SU-DHL-6 (cell line): ENCODE measurements around the gene POU6F2.

ENCODE experiments used
- H2AFZ ChIP-seq: fragments of 200-600 bp; sonication (generic); 2 replicates; pipeline ENCODE4 v1.6.1; 2014; ENCODE audit warnings: low read depth, mild to moderate bottlenecking, moderate library complexity, mixed read lengths, antibody characterized with exemption, low read length; ENCODE audit not compliant: severe bottlenecking
- H3F3A ChIP-seq: fragments of 200-600 bp; shearing (Covaris generic); 2 replicates; pipeline ENCODE4 v1.6.0; 2016; ENCODE audit warnings: antibody characterized with exemption, mild to moderate bottlenecking; ENCODE audit not compliant: insufficient read depth
- H3K27ac ChIP-seq: fragments of 200-600 bp; sonication (generic); 2 replicates; pipeline ENCODE4 v1.5.1; 2016; ENCODE audit warnings: low read depth, mild to moderate bottlenecking, low read length, moderate library complexity, mixed read lengths
- H3K27me3 ChIP-seq: fragments of 200-600 bp; sonication (generic), shearing (Covaris generic); 2 replicates; pipeline ENCODE4 v1.6.0; 2014; ENCODE audit warnings: mild to moderate bottlenecking, low read length
- H3K36me3 ChIP-seq: fragments of 200-600 bp; sonication (generic); 2 replicates; pipeline ENCODE4 v1.6.1; 2014; ENCODE audit warnings: mild to moderate bottlenecking, low read length, mixed read lengths
- H3K4me2 ChIP-seq: fragments of 300-600, 200-600 bp; shearing (Covaris generic), sonication (generic); 2 replicates; pipeline ENCODE4 v1.6.0; 2014; ENCODE audit warnings: low read length, low read depth, mild to moderate bottlenecking; ENCODE audit not compliant: poor library complexity, severe bottlenecking
- H3K4me3 ChIP-seq: fragments of 200-600 bp; sonication (generic); 2 replicates; pipeline ENCODE4 v1.5.1; 2014; ENCODE audit warnings: antibody characterized with exemption, low read length, mild to moderate bottlenecking, mixed read lengths; ENCODE audit not compliant: insufficient read depth, poor library complexity, severe bottlenecking
- H3K79me2 ChIP-seq: fragments of 200-600 bp; sonication (generic); 2 replicates; pipeline ENCODE4 v1.6.1; 2014; ENCODE audit warnings: mild to moderate bottlenecking, low read length, moderate library complexity; ENCODE audit not compliant: insufficient read depth
- H3K9ac ChIP-seq: fragments of 200-600 bp; sonication (generic); 2 replicates; pipeline ENCODE4 v1.7.0; 2014; ENCODE audit warnings: mild to moderate bottlenecking, low read length
- H3K9me2 ChIP-seq: fragments of 200-600 bp; sonication (generic); replicated peaks from 2 replicates; pipeline ENCODE4 v1.6.1; 2014; ENCODE audit warnings: low read length; ENCODE audit not compliant: insufficient read depth
- H3K9me3 ChIP-seq: fragments of 200-600 bp; sonication (generic); 2 replicates; pipeline ENCODE4 v1.6.1; 2014; ENCODE audit warnings: low read length, mixed read lengths; ENCODE audit not compliant: insufficient read depth
- H4K20me1 ChIP-seq: fragments of 200-600 bp; sonication (generic); 2 replicates; pipeline ENCODE4 v1.6.1; 2014; ENCODE audit warnings: low read depth, mild to moderate bottlenecking, antibody characterized with exemption, low read length, moderate library complexity, mixed read lengths
- EZH2phosphoT487 ChIP-seq: fragments of 200-600 bp; sonication (generic), shearing (Covaris generic); conservative IDR thresholded peaks from 2 replicates; pipeline ENCODE4 v1.6.1; 2018; ENCODE audit warnings: mild to moderate bottlenecking, antibody characterized with exemption, low read length, moderate library complexity, mixed read lengths
- TF ChIP-seq, protein P1 (sequence below): fragments of 200-600 bp; sonication (generic); IDR thresholded peaks from one replicate; pipeline ENCODE4 v1.5.1; 2017; ENCODE audit warnings: antibody characterized with exemption, mild to moderate bottlenecking, low read length, moderate library complexity; ENCODE audit not compliant: insufficient read depth, poor library complexity, severe bottlenecking

Gene POU6F2

DNA sequence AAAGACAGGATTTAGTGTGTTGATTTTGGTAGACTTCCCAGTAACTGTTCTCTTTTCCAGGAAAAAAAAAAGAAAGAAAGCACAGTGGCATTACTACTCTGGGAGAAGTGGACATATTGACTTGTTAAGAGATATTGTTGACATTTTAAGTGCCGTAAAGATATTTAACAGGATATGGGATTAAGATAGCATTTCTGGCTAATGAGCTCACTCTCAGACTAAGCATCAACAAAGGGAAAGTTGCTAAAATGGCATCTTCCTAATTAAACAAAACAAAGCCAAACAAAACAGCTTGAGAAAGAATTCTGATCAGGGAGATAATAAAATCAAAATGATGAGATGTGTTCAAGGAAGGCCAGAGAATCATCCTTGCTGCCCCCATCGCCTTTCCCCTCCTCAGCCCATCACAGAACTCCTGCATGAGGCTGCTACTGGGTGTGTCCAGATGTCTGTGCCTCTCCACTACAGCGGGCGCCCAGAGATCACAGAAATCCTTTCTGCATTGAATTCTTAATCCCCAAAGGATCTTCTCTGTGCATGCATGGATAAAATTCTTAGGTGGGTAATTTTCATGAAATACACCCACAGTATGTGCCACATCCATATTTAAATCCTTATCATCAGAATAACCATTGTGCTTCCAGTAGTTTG, 270.5 kb downstream of the POU6F2 start:
- Histone ChIP-seq H4K20me1 (no peaks in the 10 kb centered on the region), H3K9me3 (no peaks in the 10 kb centered on the region), H3K79me2 (no peaks in the 10 kb centered on the region), H3K4me2 (no peak overlapping the region), H3K36me3 (no peaks in the 10 kb centered on the region), H3F3A (no peaks in the 10 kb centered on the region), H3K27me3 (no peaks in the 10 kb centered on the region), H3K27ac (no peak overlapping the region), H3K9ac (no peak overlapping the region), H3K4me3 (no peak overlapping the region), H3K9me2 (no peaks in the 10 kb centered on the region), H2AFZ (no peak overlapping the region)
- TF ChIP-seq, protein P1, sequence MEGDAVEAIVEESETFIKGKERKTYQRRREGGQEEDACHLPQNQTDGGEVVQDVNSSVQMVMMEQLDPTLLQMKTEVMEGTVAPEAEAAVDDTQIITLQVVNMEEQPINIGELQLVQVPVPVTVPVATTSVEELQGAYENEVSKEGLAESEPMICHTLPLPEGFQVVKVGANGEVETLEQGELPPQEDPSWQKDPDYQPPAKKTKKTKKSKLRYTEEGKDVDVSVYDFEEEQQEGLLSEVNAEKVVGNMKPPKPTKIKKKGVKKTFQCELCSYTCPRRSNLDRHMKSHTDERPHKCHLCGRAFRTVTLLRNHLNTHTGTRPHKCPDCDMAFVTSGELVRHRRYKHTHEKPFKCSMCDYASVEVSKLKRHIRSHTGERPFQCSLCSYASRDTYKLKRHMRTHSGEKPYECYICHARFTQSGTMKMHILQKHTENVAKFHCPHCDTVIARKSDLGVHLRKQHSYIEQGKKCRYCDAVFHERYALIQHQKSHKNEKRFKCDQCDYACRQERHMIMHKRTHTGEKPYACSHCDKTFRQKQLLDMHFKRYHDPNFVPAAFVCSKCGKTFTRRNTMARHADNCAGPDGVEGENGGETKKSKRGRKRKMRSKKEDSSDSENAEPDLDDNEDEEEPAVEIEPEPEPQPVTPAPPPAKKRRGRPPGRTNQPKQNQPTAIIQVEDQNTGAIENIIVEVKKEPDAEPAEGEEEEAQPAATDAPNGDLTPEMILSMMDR: no peak
- no peak for TF ChIP-seq EZH2phosphoT487

DNA sequence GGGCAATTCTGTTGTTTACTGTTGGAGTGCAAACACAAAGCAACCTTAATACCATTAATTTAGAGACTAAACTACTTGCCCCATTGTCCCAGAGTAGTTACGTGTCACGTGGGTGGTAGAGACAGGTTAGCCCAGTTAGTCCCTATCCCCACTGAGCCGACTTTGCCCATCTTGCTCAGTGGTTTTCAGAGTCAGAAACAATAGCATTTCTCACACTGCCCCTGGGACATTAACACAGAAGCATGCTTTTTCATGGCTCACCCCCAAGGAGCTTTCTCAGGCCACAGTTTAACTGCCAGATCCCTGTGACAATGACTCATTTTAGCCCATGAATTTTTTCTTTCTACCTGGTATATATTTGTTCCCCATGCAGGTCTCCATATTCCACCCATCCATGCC, 271.0 kb downstream of the POU6F2 start:
- Histone ChIP-seq H3K27ac (no peak overlapping the region), H3K79me2 (no peaks in the 10 kb centered on the region), H3F3A (no peaks in the 10 kb centered on the region), H3K36me3 (no peaks in the 10 kb centered on the region), H3K4me2 (no peak overlapping the region), H3K27me3 (no peaks in the 10 kb centered on the region), H3K4me3 (no peak overlapping the region), H3K9me2 (no peaks in the 10 kb centered on the region), H3K9ac (no peak overlapping the region), H2AFZ (no peak overlapping the region), H3K9me3 (no peaks in the 10 kb centered on the region), H4K20me1 (no peaks in the 10 kb centered on the region)
- no peak for TF ChIP-seq EZH2phosphoT487
- TF ChIP-seq, protein P1: no peak

DNA sequence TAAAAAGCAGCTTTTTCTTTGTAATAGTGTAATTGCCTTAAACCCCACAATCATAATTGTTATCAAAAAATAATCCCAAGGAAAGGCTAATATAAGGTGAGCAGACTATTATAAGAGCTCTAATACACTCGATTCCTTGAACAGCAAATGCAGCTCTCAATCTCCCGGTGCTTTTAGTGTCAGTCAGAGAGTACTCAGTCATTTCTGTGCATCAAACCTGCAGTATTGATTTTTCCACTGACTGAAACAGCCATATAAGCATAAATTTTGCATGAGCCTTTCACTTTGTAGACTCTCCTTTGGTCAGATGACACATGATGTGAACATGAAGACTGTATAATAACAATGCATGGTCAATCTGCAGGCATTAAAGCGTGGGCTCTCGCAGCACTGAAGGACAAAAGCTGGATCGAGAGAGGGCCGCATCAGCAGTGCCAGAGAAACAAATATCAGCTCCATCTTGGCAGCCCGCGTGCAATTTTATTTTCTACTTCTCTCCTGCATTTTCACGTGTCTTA, 272.0 kb downstream of the POU6F2 start:
- H3K9me2 ChIP-seq: no peaks in the 10 kb centered on the region
- no peak overlapping the region for H3K4me3 ChIP-seq
- H3K27ac ChIP-seq: no peak overlapping the region
- no peaks in the 10 kb centered on the region for H3K9me3 ChIP-seq
- H3F3A ChIP-seq: no peaks in the 10 kb centered on the region
- H3K27me3 ChIP-seq: no peaks in the 10 kb centered on the region
- TF ChIP-seq EZH2phosphoT487: no peak
- TF ChIP-seq, protein P1: no peak
- no peaks in the 10 kb centered on the region for H3K36me3 ChIP-seq
- no peaks in the 10 kb centered on the region for H4K20me1 ChIP-seq
- H2AFZ ChIP-seq: no peak overlapping the region
- H3K4me2 ChIP-seq: no peak overlapping the region
- no peaks in the 10 kb centered on the region for H3K79me2 ChIP-seq
- H3K9ac ChIP-seq: no peak overlapping the region
